ENCODE data around the gene KANSL1.

The KANSL1 gene

DNA sequence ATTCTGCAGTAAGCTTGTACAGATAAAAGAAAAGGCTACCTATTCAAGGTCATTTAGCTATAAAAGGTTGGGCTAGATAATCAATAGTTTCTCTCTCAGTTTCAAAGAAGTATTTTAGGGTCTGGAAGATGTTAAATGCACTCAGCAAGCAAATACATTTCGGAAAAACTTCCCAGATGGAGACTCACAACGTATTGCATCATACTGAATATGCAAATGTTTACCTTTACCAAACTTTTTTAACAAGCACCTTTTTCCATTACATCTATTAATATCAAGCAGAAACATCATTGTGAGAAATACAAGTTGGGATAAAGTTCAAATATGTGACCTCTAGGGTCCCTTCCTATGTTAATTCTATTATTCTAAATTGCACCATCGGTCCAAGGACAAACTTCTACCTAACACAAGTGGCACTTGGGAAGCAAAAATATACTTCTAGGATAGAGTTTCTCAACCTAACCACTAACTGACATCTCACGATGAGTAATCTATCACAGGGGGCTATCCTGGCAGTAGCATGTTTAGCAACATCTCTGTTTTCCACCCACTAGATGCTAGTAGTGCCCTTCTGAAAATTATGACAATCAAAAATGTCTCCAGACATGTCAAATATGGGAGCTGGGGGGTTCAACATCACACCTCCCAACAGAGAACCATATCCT lies 14.5 kb downstream of the KANSL1 start:
- no peak overlapping the region for H2AFZ ChIP-seq (ENCODE audit: low read depth, low read length, severe bottlenecking)
- H3K4me2 ChIP-seq (ENCODE audit: low read depth, low read length, poor library complexity, severe bottlenecking) = peak overlapping the region; percentile 6
- H3K9me3 ChIP-seq (ENCODE audit: insufficient read depth, low read length) = no peaks in the 10 kb centered on the region
- no peak overlapping the region; the same call in 1 of the 2 replicates for H3K27ac ChIP-seq (ENCODE audit: low read depth, low read length)
- H3K4me3 ChIP-seq (ENCODE audit: insufficient read depth, low read length, poor library complexity, severe bottlenecking) = no peak overlapping the region
- TF ChIP-seq EZH2phosphoT487 (conservative IDR thresholded peaks at IDR 0.05; ENCODE audit: low read length) = no peak
- TF ChIP-seq, protein P1, sequence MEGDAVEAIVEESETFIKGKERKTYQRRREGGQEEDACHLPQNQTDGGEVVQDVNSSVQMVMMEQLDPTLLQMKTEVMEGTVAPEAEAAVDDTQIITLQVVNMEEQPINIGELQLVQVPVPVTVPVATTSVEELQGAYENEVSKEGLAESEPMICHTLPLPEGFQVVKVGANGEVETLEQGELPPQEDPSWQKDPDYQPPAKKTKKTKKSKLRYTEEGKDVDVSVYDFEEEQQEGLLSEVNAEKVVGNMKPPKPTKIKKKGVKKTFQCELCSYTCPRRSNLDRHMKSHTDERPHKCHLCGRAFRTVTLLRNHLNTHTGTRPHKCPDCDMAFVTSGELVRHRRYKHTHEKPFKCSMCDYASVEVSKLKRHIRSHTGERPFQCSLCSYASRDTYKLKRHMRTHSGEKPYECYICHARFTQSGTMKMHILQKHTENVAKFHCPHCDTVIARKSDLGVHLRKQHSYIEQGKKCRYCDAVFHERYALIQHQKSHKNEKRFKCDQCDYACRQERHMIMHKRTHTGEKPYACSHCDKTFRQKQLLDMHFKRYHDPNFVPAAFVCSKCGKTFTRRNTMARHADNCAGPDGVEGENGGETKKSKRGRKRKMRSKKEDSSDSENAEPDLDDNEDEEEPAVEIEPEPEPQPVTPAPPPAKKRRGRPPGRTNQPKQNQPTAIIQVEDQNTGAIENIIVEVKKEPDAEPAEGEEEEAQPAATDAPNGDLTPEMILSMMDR (IDR thresholded peaks at IDR 0.05; ENCODE audit: insufficient read depth, low read length, poor library complexity, severe bottlenecking) = no peak
- H3K79me2 ChIP-seq (ENCODE audit: insufficient read depth, low read length) = peaks cover 100% of the 10 kb centered on the region
- no peaks in the 10 kb centered on the region for H3K36me3 ChIP-seq (ENCODE audit: low read length)
- no peak overlapping the region for H3K9ac ChIP-seq (ENCODE audit: low read length)
- H3F3A ChIP-seq (ENCODE audit: insufficient read depth) = 0 out of 2 replicates have a peak, but pooled peaks cover 4% of the 10 kb centered on the region
- peaks cover 54% of the 10 kb centered on the region for H4K20me1 ChIP-seq (ENCODE audit: low read depth, low read length)
- H3K9me2 ChIP-seq (replicated peaks; ENCODE audit: insufficient read depth, low read length) = no peaks in the 10 kb centered on the region
- no peaks in the 10 kb centered on the region for H3K27me3 ChIP-seq (ENCODE audit: low read length)

DNA sequence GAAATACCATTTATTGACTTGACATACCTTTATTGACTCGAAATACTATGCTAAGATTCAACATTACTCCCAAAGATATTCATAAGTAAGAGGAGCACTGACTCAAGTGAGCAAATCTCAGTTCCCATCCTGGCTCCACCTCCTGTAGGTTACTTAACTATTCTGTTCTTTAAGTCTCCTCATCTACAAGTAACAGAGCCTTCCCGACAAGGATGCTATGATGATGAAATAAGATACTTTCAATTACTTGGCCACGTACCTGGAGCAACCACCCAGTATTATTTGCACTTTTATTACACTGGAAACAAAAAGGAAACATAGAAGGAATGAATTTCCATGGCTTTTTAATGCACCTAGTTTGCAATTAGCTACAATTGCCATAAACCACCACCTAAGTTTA lies 16.3 kb downstream of the KANSL1 start:
- Histone ChIP-seq H3K27me3 (ENCODE audit: low read length) (no peaks in the 10 kb centered on the region), H3K4me2 (ENCODE audit: low read depth, low read length, poor library complexity, severe bottlenecking) (no peak overlapping the region), H2AFZ (ENCODE audit: low read depth, low read length, severe bottlenecking) (no peak overlapping the region), H3K27ac (ENCODE audit: low read depth, low read length) (no peak overlapping the region), H3K79me2 (ENCODE audit: insufficient read depth, low read length) (peaks cover 100% of the 10 kb centered on the region), H3K9me2 (replicated peaks; ENCODE audit: insufficient read depth, low read length) (no peaks in the 10 kb centered on the region), H3K9ac (ENCODE audit: low read length) (no peak overlapping the region), H3F3A (ENCODE audit: insufficient read depth) (peaks cover 10% of the 10 kb centered on the region; the same call in 1 of the 2 replicates), H3K9me3 (ENCODE audit: insufficient read depth, low read length) (no peaks in the 10 kb centered on the region), H4K20me1 (ENCODE audit: low read depth, low read length) (peaks cover 56% of the 10 kb centered on the region), H3K36me3 (ENCODE audit: low read length) (peaks cover 6% of the 10 kb centered on the region; the same call in 1 of the 2 replicates), H3K4me3 (ENCODE audit: insufficient read depth, low read length, poor library complexity, severe bottlenecking) (no peak overlapping the region)
- TF ChIP-seq, protein P1 (IDR thresholded peaks at IDR 0.05; ENCODE audit: insufficient read depth, low read length, poor library complexity, severe bottlenecking) = no peak
- TF ChIP-seq EZH2phosphoT487 (conservative IDR thresholded peaks at IDR 0.05; ENCODE audit: low read length) = no peak

DNA sequence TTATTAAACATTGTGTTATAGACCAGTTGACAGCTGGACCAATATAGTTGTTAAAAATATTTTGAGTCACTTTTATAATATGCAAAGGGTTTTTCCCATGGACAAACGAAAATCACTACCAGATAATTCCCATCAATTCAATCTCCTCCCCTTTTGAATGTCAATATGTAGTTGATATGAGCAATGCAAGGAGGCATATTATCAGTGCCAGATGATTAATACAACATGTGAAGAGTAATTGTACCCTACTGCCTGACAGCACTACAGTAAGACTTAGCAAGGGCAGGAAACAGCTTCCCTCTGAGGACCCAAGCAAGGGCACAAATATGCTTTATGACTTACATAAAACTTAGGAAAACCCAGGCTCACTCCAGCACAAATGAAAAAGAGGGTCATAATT lies 17.3 kb downstream of the KANSL1 start:
- Histone ChIP-seq H4K20me1 (ENCODE audit: low read depth, low read length) (peaks cover 50% of the 10 kb centered on the region), H3K27ac (ENCODE audit: low read depth, low read length) (no peak overlapping the region)

More for the DNA sequence above, 17.3 kb downstream of the KANSL1 start:
- Histone ChIP-seq H3K9me2 (replicated peaks; ENCODE audit: insufficient read depth, low read length) (no peaks in the 10 kb centered on the region), H3K9ac (ENCODE audit: low read length) (no peak overlapping the region), H3K36me3 (ENCODE audit: low read length) (peaks cover 15% of the 10 kb centered on the region), H3K9me3 (ENCODE audit: insufficient read depth, low read length) (no peaks in the 10 kb centered on the region), H2AFZ (ENCODE audit: low read depth, low read length, severe bottlenecking) (no peak overlapping the region), H3F3A (ENCODE audit: insufficient read depth) (peaks cover 10% of the 10 kb centered on the region; the same call in 1 of the 2 replicates), H3K79me2 (ENCODE audit: insufficient read depth, low read length) (peaks cover 100% of the 10 kb centered on the region), H3K4me2 (ENCODE audit: low read depth, low read length, poor library complexity, severe bottlenecking) (no peak overlapping the region), H3K27me3 (ENCODE audit: low read length) (no peaks in the 10 kb centered on the region), H3K4me3 (ENCODE audit: insufficient read depth, low read length, poor library complexity, severe bottlenecking) (no peak overlapping the region)
- TF ChIP-seq, protein P1 (IDR thresholded peaks at IDR 0.05; ENCODE audit: insufficient read depth, low read length, poor library complexity, severe bottlenecking) = no peak
- no peak for TF ChIP-seq EZH2phosphoT487 (conservative IDR thresholded peaks at IDR 0.05; ENCODE audit: low read length)

Measured in SU-DHL-6 (cell line).